WTC11 (cell line): ENCODE measurements around the gene GPS2. TPM values are rescaled to one million over a fixed set of nuclear protein-coding genes. Genes with fewer than 3 reads are reported as not detected.

ENCODE experiments used
- ATAC-seq: fragments of 200-7000 bp; cut with Tn5 transposase; 2 replicates; pipeline ENCODE4 v1.10.0; 2021; ENCODE audit warnings: mild to moderate bottlenecking, moderate library complexity
- CTCF ChIA-PET: fragments of 300-600 bp; sonication (Branson Sonifier 250); formaldehyde crosslinking; loops from one replicate; lab custom pipeline; 2021; ENCODE audit warnings: antibody characterized with exemption; lab: Charles Lee
- POLR2A ChIA-PET: fragments of 350-600 bp; sonication (Branson Sonifier 250); formaldehyde crosslinking; loops from one replicate; lab custom pipeline; 2021; ENCODE audit warnings: antibody characterized with exemption; lab: Charles Lee
- DNase-seq: peaks from one replicate; pipeline ENCODE4 v3.0.0; 2021; ENCODE audit warnings: low spot score
- H3K27ac Mint-ChIP-seq: 2 replicates; pipeline ENCODE4 v1.8.0; 2021; ENCODE audit warnings: mixed read lengths
- H3K27me3 Mint-ChIP-seq: 2 replicates; pipeline ENCODE4 v1.8.0; 2021; ENCODE audit warnings: low read depth, mild to moderate bottlenecking, moderate library complexity, mixed read lengths
- H3K36me3 Mint-ChIP-seq: 2 replicates; pipeline ENCODE4 v1.8.0; 2021; ENCODE audit warnings: mixed read lengths
- H3K4me1 Mint-ChIP-seq: 2 replicates; pipeline ENCODE4 v1.8.0; 2022; ENCODE audit warnings: mixed read lengths
- H3K4me3 Mint-ChIP-seq: 2 replicates; pipeline ENCODE4 v1.8.0; 2021; ENCODE audit warnings: mild to moderate bottlenecking, moderate library complexity, mixed read lengths
- H3K9me3 Mint-ChIP-seq: 2 replicates; pipeline ENCODE4 v1.8.0; 2021; ENCODE audit warnings: mixed read lengths
- E2F4 ChIP-seq: sonication (generic); formaldehyde crosslinking; IDR thresholded peaks from 2 replicates; pipeline ENCODE4 v1.8.1; 2022; ENCODE audit warnings: low read depth, mild to moderate bottlenecking, moderate library complexity, missing genetic modification reagents, borderline replicate concordance
- ETV6 ChIP-seq: sonication (generic); formaldehyde crosslinking; IDR thresholded peaks from 2 replicates; pipeline ENCODE4 v1.8.1; 2022; ENCODE audit warnings: mild to moderate bottlenecking, missing genetic modification reagents
- FOXP4 ChIP-seq: sonication (generic); formaldehyde crosslinking; IDR thresholded peaks from 2 replicates; pipeline ENCODE4 v1.8.0; 2022; ENCODE audit warnings: mild to moderate bottlenecking, missing genetic modification reagents
- JAZF1 ChIP-seq: fragments of 250-450 bp; sonication (Bioruptor Pico); IDR thresholded peaks from 2 replicates; pipeline ENCODE4 v1.9.0; 2021; ENCODE audit warnings: moderate library complexity, mild to moderate bottlenecking, inconsistent platforms
- NR2C2 ChIP-seq: sonication (generic); formaldehyde crosslinking; IDR thresholded peaks from 2 replicates; pipeline ENCODE4 v1.8.0; 2022; ENCODE audit warnings: mild to moderate bottlenecking, missing genetic modification reagents
- PRRX2 ChIP-seq: fragments of 250-450 bp; sonication (Bioruptor Pico); IDR thresholded peaks from 2 replicates; pipeline ENCODE4 v1.8.0; 2021; ENCODE audit warnings: mild to moderate bottlenecking
- TEAD4 ChIP-seq: sonication (generic); formaldehyde crosslinking; IDR thresholded peaks from 2 replicates; pipeline ENCODE4 v1.8.0; 2022; ENCODE audit warnings: mild to moderate bottlenecking, missing genetic modification reagents
- ZBTB21 ChIP-seq: sonication (generic); formaldehyde crosslinking; IDR thresholded peaks from 2 replicates; pipeline ENCODE4 v1.8.1; 2023; ENCODE audit warnings: mild to moderate bottlenecking, missing genetic modification reagents, borderline replicate concordance
- ZNF281 ChIP-seq: sonication (generic); formaldehyde crosslinking; IDR thresholded peaks from 2 replicates; pipeline ENCODE4 v1.8.0; 2023; ENCODE audit warnings: mild to moderate bottlenecking, missing genetic modification reagents
- ZNF317 ChIP-seq: sonication (generic); formaldehyde crosslinking; IDR thresholded peaks from 2 replicates; pipeline ENCODE4 v1.8.1; 2023; ENCODE audit warnings: low read depth, mild to moderate bottlenecking, moderate library complexity, missing genetic modification reagents, borderline replicate concordance
- total RNA-seq: library from RNA; stranded (reverse); gene quantifications from 3 replicates; pipeline ENCODE4 v1.2.3, GENCODE V29; 2021
- TF ChIP-seq, protein P1 (sequence below): sonication (generic); formaldehyde crosslinking; IDR thresholded peaks from 2 replicates; pipeline ENCODE4 v1.8.1; 2022; ENCODE audit warnings: mild to moderate bottlenecking, missing genetic modification reagents, moderate library complexity, borderline replicate concordance
- TF ChIP-seq, protein P2 (sequence below): sonication (generic); formaldehyde crosslinking; IDR thresholded peaks from 2 replicates; pipeline ENCODE4 v1.8.1; 2023; ENCODE audit warnings: mild to moderate bottlenecking, missing genetic modification reagents
- TF ChIP-seq, protein P3 (sequence below): fragments of 250-450 bp; sonication (Bioruptor Pico); IDR thresholded peaks from 2 replicates; pipeline ENCODE4 v1.9.0; 2021; ENCODE audit warnings: mild to moderate bottlenecking
- TF ChIP-seq, protein P4 (sequence below): sonication (generic); formaldehyde crosslinking; IDR thresholded peaks from 2 replicates; pipeline ENCODE4 v1.8.1; 2023; ENCODE audit warnings: mild to moderate bottlenecking, missing genetic modification reagents, moderate library complexity

GPS2 gene
- total RNA-seq, 1 experiment from 2014 or later, result 55.9 TPM

DNA sequence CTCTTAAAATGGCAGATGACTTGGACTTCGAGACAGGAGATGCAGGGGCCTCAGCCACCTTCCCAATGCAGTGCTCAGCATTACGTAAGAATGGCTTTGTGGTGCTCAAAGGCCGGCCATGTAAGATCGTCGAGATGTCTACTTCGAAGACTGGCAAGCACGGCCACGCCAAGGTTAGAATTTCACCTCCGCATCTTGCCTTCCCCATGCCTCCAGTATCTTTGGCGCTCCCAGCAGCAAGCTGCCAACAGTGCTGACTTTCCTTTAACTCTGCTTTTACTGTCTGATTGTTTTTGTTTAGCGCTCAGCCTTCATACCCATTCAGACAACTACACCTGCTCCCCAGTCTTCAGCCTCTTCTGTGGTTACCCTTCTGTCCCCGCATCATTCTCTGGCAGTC, 5.5 kb downstream of the GPS2 start:
- ATAC-seq, result no peak
- TF ChIP-seq ZNF317 (CRISPR knock-in tag), result no peak
- TF ChIP-seq ZNF281 (CRISPR knock-in tag), result no peak
- TF ChIP-seq, protein P1, sequence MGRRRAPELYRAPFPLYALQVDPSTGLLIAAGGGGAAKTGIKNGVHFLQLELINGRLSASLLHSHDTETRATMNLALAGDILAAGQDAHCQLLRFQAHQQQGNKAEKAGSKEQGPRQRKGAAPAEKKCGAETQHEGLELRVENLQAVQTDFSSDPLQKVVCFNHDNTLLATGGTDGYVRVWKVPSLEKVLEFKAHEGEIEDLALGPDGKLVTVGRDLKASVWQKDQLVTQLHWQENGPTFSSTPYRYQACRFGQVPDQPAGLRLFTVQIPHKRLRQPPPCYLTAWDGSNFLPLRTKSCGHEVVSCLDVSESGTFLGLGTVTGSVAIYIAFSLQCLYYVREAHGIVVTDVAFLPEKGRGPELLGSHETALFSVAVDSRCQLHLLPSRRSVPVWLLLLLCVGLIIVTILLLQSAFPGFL (CRISPR knock-in tag), result no peak
- TF ChIP-seq, protein P2, sequence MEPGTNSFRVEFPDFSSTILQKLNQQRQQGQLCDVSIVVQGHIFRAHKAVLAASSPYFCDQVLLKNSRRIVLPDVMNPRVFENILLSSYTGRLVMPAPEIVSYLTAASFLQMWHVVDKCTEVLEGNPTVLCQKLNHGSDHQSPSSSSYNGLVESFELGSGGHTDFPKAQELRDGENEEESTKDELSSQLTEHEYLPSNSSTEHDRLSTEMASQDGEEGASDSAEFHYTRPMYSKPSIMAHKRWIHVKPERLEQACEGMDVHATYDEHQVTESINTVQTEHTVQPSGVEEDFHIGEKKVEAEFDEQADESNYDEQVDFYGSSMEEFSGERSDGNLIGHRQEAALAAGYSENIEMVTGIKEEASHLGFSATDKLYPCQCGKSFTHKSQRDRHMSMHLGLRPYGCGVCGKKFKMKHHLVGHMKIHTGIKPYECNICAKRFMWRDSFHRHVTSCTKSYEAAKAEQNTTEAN (CRISPR knock-in tag), result no peak
- TF ChIP-seq E2F4 (CRISPR knock-in tag), result no peak
- no peak for TF ChIP-seq FOXP4 (CRISPR knock-in tag)
- no peak for TF ChIP-seq PRRX2 (CRISPR knock-in tag)
- TF ChIP-seq, protein P3, sequence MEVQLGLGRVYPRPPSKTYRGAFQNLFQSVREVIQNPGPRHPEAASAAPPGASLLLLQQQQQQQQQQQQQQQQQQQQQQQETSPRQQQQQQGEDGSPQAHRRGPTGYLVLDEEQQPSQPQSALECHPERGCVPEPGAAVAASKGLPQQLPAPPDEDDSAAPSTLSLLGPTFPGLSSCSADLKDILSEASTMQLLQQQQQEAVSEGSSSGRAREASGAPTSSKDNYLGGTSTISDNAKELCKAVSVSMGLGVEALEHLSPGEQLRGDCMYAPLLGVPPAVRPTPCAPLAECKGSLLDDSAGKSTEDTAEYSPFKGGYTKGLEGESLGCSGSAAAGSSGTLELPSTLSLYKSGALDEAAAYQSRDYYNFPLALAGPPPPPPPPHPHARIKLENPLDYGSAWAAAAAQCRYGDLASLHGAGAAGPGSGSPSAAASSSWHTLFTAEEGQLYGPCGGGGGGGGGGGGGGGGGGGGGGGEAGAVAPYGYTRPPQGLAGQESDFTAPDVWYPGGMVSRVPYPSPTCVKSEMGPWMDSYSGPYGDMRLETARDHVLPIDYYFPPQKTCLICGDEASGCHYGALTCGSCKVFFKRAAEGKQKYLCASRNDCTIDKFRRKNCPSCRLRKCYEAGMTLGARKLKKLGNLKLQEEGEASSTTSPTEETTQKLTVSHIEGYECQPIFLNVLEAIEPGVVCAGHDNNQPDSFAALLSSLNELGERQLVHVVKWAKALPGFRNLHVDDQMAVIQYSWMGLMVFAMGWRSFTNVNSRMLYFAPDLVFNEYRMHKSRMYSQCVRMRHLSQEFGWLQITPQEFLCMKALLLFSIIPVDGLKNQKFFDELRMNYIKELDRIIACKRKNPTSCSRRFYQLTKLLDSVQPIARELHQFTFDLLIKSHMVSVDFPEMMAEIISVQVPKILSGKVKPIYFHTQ (CRISPR knock-in tag), result no peak
- no peak for TF ChIP-seq NR2C2 (CRISPR knock-in tag)
- TF ChIP-seq ETV6 (CRISPR knock-in tag), result no peak
- no peak for TF ChIP-seq JAZF1 (CRISPR knock-in tag)
- TF ChIP-seq ZBTB21 (CRISPR knock-in tag), result no peak
- TF ChIP-seq TEAD4, result no peak
- TF ChIP-seq, protein P4, sequence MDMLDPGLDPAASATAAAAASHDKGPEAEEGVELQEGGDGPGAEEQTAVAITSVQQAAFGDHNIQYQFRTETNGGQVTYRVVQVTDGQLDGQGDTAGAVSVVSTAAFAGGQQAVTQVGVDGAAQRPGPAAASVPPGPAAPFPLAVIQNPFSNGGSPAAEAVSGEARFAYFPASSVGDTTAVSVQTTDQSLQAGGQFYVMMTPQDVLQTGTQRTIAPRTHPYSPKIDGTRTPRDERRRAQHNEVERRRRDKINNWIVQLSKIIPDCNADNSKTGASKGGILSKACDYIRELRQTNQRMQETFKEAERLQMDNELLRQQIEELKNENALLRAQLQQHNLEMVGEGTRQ (CRISPR knock-in tag), result no peak
- TF ChIP-seq, all 79 proteins: peak for 0
- no peak for DNase-seq
- H3K36me3 Mint-ChIP-seq, result peaks cover 46% of the 10 kb centered on the region
- peak overlapping the region; percentile 89 for H3K4me3 Mint-ChIP-seq
- ChIA-PET POLR2A (interaction anchor here (0.8 to 1.1 kb wide), 3 partner anchors 28 to 274 kb away, joined by 3 read pairs; partner anchors contain the start of gene SLC2A4), CTCF (no interaction called here)
- peaks cover 39% of the 10 kb centered on the region for H3K4me1 Mint-ChIP-seq
- H3K9me3 Mint-ChIP-seq, result no peaks in the 10 kb centered on the region
- H3K27ac Mint-ChIP-seq, result peak overlapping the region; percentile 86
- H3K27me3 Mint-ChIP-seq, result peaks cover 2% of the 10 kb centered on the region; the same call in 1 of the 2 replicates
